Caco-2 (cell line): ENCODE results near the gene CAPSL. TPM values are rescaled to one million over a fixed set of nuclear protein-coding genes. Genes with fewer than 3 reads are reported as not detected.
"Not testable (repeated sequence)": the region's sequence is repeated elsewhere in the genome, so short reads cannot be mapped to it uniquely, and the experiment has no call there.

Experiments
- BruUV-seq: library from RNA; stranded (reverse); fragments of 400-500 nt; replicated peaks from 2 replicates; lab custom pipeline; 2021; lab: Mats Ljungman, UMichigan
- CTCF ChIA-PET: fragments of 300-600 bp; sonication (Branson Sonifier 250); formaldehyde crosslinking; loops from one replicate; lab custom pipeline; 2022; ENCODE audit warnings: antibody characterized with exemption; lab: Charles Lee
- POLR2A ChIA-PET: fragments of 300-600 bp; sonication (Branson Sonifier 250); formaldehyde crosslinking; loops from one replicate; lab custom pipeline; 2022; ENCODE audit warnings: antibody characterized with exemption; lab: Charles Lee
- DNase-seq, 2 experiments: peaks; one replicate each; pipeline versions ENCODE4 v3.0.0 to v3.0.0-alpha.2; 2020 to 2022
- H3K27me3 ChIP-seq: replicated peaks from 2 replicates; pipeline ENCODE4 v1.6.0; 2011; ENCODE audit warnings: low read length; ENCODE audit not compliant: control insufficient read depth, insufficient read depth
- H3K36me3 ChIP-seq: 2 replicates; pipeline ENCODE4 v1.5.1; 2011; ENCODE audit warnings: low read length; ENCODE audit not compliant: control insufficient read depth, insufficient read depth
- H3K4me1 ChIP-seq: fragments of 250-450 bp; sonication (Bioruptor Pico); 2 replicates; pipeline ENCODE4 v1.5.1; 2020; ENCODE audit warnings: mild to moderate bottlenecking
- H3K4me3 ChIP-seq: 2 replicates; pipeline ENCODE4 v1.5.1; 2011; ENCODE audit warnings: low read depth, mild to moderate bottlenecking, control low read depth, low read length
- H3K9me3 ChIP-seq: fragments of 250-450 bp; sonication (Bioruptor Pico); 2 replicates; pipeline ENCODE4 v1.5.1; 2020; ENCODE audit warnings: mild to moderate bottlenecking, moderate library complexity
- H3K27ac Mint-ChIP-seq: one replicate; pipeline ENCODE4 v1.8.0; 2022; ENCODE audit warnings: mixed read lengths; ENCODE audit not compliant: unreplicated experiment
- H3K27me3 Mint-ChIP-seq: one replicate; pipeline ENCODE4 v1.8.0; 2022; ENCODE audit warnings: mixed read lengths; ENCODE audit not compliant: insufficient read depth, unreplicated experiment
- H3K36me3 Mint-ChIP-seq: one replicate; pipeline ENCODE4 v1.8.0; 2022; ENCODE audit warnings: mild to moderate bottlenecking, mixed read lengths; ENCODE audit not compliant: insufficient read depth, unreplicated experiment
- H3K4me1 Mint-ChIP-seq: one replicate; pipeline ENCODE4 v1.8.0; 2022; ENCODE audit warnings: low read depth, mixed read lengths; ENCODE audit not compliant: unreplicated experiment
- H3K4me3 Mint-ChIP-seq: one replicate; pipeline ENCODE4 v1.8.0; 2022; ENCODE audit warnings: mild to moderate bottlenecking, moderate library complexity, mixed read lengths; ENCODE audit not compliant: unreplicated experiment
- H3K9me3 Mint-ChIP-seq: one replicate; pipeline ENCODE4 v1.8.0; 2022; ENCODE audit warnings: mixed read lengths; ENCODE audit not compliant: unreplicated experiment
- intact Hi-C: fragments of 100-400 bp; cut with micrococcal nuclease; formaldehyde crosslinking; loops from one replicate; pipeline ENCODE4 v1.10.0; 2022; ENCODE audit not compliant: unreplicated experiment
- total RNA-seq: library from RNA; stranded (reverse); gene quantifications from 2 replicates; pipeline ENCODE4 v1.2.3, GENCODE V29; 2022
- TF ChIP-seq, protein P1 (sequence below), 2 experiments: fragments of 200-600 bp in 1 of 2; IDR thresholded peaks; 1 replicate in 1 of 2; 2 replicates in 1 of 2; pipeline versions ENCODE4 v1.5.1 to v1.8.0; 2011 to 2022; ENCODE audit warnings: antibody characterized with exemption in 1 of 2, control low read depth in 1 of 2, inconsistent platforms in 1 of 2, low read depth in 1 of 2, low read length in 1 of 2, mild to moderate bottlenecking in 1 of 2, moderate library complexity in 1 of 2; ENCODE audit not compliant: insufficient read depth in 1 of 2, severe bottlenecking in 1 of 2, unreplicated experiment in 1 of 2

CAPSL gene
- total RNA-seq, 1 experiment from 2014 or later, result not detected

DNA sequence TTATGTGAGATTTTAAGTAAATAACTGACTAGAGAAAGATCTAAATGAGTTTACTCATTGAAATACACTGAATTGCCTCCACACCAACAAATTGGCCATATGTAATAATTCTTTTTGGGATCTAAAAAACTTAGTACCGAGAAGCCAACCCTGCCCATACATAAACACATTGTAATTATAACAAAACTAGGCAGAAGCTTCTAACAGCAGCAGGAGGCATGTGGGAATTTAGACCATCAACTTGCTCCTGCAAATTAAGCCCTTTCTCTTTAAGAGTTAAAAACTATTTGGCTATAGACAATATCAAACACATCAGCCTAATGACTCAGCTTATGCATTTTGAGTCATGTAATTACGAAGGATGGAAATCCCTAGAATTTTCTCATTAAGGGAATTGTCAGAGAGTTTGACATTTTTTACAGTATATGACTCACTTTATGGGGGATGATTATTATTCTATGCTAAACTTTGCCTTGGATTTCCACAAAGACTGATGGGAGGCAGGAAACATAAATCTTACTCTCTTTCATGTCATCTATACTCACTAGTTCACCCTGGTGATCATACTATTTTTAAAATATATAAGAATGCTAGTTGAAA, 80.7 kb downstream of the CAPSL start:
- Mint-ChIP-seq H3K4me1 (no peaks in the 10 kb centered on the region), H3K27ac (no peak overlapping the region), H3K4me3 (no peak overlapping the region), H3K27me3 (no peaks in the 10 kb centered on the region), H3K36me3 (no peaks in the 10 kb centered on the region), H3K9me3 (no peaks in the 10 kb centered on the region)
- intact Hi-C loops, result no loop called here
- CTCF ChIA-PET, result no interaction called here
- Histone ChIP-seq H3K4me3 (no peak overlapping the region), H3K4me1 (no peaks in the 10 kb centered on the region), H3K9me3 (no peaks in the 10 kb centered on the region), H3K36me3 (no peaks in the 10 kb centered on the region), H3K27me3 (no peaks in the 10 kb centered on the region)
- DNase-seq, result no peak
- POLR2A ChIA-PET, result no interaction called here
- TF ChIP-seq, protein P1, sequence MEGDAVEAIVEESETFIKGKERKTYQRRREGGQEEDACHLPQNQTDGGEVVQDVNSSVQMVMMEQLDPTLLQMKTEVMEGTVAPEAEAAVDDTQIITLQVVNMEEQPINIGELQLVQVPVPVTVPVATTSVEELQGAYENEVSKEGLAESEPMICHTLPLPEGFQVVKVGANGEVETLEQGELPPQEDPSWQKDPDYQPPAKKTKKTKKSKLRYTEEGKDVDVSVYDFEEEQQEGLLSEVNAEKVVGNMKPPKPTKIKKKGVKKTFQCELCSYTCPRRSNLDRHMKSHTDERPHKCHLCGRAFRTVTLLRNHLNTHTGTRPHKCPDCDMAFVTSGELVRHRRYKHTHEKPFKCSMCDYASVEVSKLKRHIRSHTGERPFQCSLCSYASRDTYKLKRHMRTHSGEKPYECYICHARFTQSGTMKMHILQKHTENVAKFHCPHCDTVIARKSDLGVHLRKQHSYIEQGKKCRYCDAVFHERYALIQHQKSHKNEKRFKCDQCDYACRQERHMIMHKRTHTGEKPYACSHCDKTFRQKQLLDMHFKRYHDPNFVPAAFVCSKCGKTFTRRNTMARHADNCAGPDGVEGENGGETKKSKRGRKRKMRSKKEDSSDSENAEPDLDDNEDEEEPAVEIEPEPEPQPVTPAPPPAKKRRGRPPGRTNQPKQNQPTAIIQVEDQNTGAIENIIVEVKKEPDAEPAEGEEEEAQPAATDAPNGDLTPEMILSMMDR (IDR thresholded peaks at IDR 0.05; ENCODE audit: insufficient read depth in 1 of 2, low read depth in 1 of 2, low read length in 1 of 2, severe bottlenecking in 1 of 2, unreplicated experiment in 1 of 2), result no peak
- BruUV-seq, result no TSS peak

DNA sequence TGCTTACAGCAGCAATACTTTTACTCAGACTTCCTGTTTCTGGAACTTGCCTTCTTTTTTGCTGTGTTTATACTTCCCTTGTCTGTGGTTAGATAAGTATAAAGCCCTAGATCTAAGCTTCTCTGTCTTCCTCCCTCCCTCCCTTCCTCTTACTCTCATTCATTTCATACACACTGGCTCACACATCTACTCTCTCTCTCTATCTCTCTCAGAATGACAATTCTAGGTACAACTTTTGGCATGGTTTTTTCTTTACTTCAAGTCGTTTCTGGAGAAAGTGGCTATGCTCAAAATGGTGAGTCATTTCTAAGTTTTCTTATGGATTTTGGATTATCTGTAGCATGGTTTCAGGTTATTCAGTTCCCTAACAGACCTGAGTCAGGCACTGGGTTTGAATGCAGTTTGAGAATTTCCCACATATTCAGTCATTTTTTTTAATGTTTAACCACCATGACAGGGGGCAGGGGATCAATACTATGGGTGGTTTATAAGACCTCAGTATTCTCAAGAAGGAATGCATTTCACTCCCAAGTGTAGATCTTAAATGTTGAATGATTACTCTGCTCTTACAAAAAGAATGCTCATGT, 81.6 kb downstream of the CAPSL start, which contains the start of gene IL7R:
IL7R (plus strand) TSS at position 127 of the 587 bp plus-strand sequence; CDS start at position 214, 87 bp downstream.
- intact Hi-C loops, result no loop called here
- TF ChIP-seq, protein P1 (IDR thresholded peaks at IDR 0.05; ENCODE audit: insufficient read depth in 1 of 2, low read depth in 1 of 2, low read length in 1 of 2, severe bottlenecking in 1 of 2, unreplicated experiment in 1 of 2), result no peak
- H3K9me3 Mint-ChIP-seq, result no peaks in the 10 kb centered on the region
- H3K4me3 ChIP-seq, result no peak within 1 kb of the TSS
- H3K36me3 ChIP-seq, result no peaks in the 10 kb centered on the region
- no TSS peak for BruUV-seq
- H3K27ac Mint-ChIP-seq, result no peak within 1 kb of the TSS
- no peaks in the 10 kb centered on the region for H3K36me3 Mint-ChIP-seq
- ChIA-PET CTCF (no interaction called here), POLR2A (no interaction called here)
- no peaks in the 10 kb centered on the region for H3K9me3 ChIP-seq
- H3K4me1 Mint-ChIP-seq, result no peaks in the 10 kb centered on the region
- no peak for DNase-seq
- peaks cover 2% of the 10 kb centered on the region for H3K27me3 Mint-ChIP-seq
- no peak within 1 kb of the TSS for H3K4me3 Mint-ChIP-seq
- no peaks in the 10 kb centered on the region for H3K4me1 ChIP-seq
- H3K27me3 ChIP-seq, result no peaks in the 10 kb centered on the region

DNA sequence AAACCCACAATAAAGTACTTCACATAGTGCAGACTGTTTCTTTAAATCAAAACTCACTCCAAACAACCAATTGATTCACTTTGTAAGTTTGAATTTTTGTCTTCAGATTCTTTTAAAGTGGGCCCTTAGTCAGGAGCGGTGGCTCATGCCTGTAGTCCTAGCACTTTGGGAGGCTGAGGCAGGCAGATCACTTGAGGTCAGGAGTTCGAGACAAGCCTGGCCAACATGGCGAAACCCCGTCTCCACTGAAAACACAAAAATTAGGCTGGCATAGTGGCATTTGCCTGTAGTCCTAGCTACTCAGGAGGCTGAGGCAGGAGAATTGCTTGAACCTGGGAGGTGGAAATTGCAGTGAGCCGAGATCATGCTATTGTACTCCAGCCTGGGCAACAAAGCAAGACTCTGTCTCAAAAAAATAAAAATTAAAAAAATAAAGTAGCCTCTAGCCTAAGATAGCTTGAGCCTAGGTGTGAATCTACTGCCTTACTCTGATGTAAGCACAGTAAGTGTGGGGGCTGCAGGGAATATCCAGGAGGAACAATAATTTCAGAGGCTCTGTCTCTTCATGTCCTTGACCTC, 82.1 kb downstream of the CAPSL start:
- H3K27ac Mint-ChIP-seq, DNase-seq, H3K4me1 Mint-ChIP-seq, H3K9me3 Mint-ChIP-seq, H3K4me3 Mint-ChIP-seq, H3K27me3 Mint-ChIP-seq, H3K4me3 ChIP-seq, BruUV-seq, H3K36me3 Mint-ChIP-seq, H3K9me3 ChIP-seq, intact Hi-C loops, H3K27me3 ChIP-seq, H3K4me1 ChIP-seq, CTCF ChIA-PET, POLR2A ChIA-PET, H3K36me3 ChIP-seq: not testable (repeated sequence)
